Keratinocyte (primary cell): ENCODE data around the gene VAT1.

Source experiments
- EZH2 ChIP-seq: IDR thresholded peaks from one replicate; pipeline ENCODE4 v1.6.1; 2012; ENCODE audit warnings: inconsistent platforms, mild to moderate bottlenecking, low read length, moderate library complexity
- TF ChIP-seq, protein P1 (sequence below), 3 experiments: IDR thresholded peaks in 1 of 3; conservative IDR thresholded peaks in 1 of 3; optimal IDR thresholded peaks in 1 of 3; 2 replicates in 2 of 3; 3 replicates in 1 of 3; pipeline versions ENCODE3 to v1.5.1; 2011; ENCODE audit warnings: low read length in 3 of 3, mild to moderate bottlenecking in 3 of 3, moderate library complexity in 2 of 3, control low read depth in 1 of 3, inconsistent platforms in 1 of 3; ENCODE audit not compliant: insufficient read depth in 2 of 3; ENCODE audit errors: extremely low read depth in 1 of 3

- TF ChIP-seq, protein P1, sequence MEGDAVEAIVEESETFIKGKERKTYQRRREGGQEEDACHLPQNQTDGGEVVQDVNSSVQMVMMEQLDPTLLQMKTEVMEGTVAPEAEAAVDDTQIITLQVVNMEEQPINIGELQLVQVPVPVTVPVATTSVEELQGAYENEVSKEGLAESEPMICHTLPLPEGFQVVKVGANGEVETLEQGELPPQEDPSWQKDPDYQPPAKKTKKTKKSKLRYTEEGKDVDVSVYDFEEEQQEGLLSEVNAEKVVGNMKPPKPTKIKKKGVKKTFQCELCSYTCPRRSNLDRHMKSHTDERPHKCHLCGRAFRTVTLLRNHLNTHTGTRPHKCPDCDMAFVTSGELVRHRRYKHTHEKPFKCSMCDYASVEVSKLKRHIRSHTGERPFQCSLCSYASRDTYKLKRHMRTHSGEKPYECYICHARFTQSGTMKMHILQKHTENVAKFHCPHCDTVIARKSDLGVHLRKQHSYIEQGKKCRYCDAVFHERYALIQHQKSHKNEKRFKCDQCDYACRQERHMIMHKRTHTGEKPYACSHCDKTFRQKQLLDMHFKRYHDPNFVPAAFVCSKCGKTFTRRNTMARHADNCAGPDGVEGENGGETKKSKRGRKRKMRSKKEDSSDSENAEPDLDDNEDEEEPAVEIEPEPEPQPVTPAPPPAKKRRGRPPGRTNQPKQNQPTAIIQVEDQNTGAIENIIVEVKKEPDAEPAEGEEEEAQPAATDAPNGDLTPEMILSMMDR (optimal IDR thresholded peaks at IDR 0.05 in 1 of 3, IDR thresholded peaks at IDR 0.05 in 1 of 3, conservative IDR thresholded peaks at IDR 0.05 in 1 of 3; ENCODE audit: extremely low read depth in 1 of 3, insufficient read depth in 2 of 3, low read length in 3 of 3): no peak
- TF ChIP-seq EZH2: no peak
Measured at GRCh38 chr17:42992872-42993271, 29.3 kb downstream of the VAT1 start.
